Neural progenitor cell (in vitro differentiated cells): ENCODE data around the gene UQCC3. TPM values are rescaled to one million over a fixed set of nuclear protein-coding genes. Genes with fewer than 3 reads are reported as not detected.

Experiments used
- DNase-seq: peaks from one replicate; pipeline ENCODE4 v3.0.0-alpha.2; 2016; ENCODE audit warnings: low spot score
- H2AFZ ChIP-seq: fragments of 200-600 bp; sonication (generic); replicated peaks from 2 replicates; pipeline ENCODE4 v1.6.1; 2016; ENCODE audit warnings: antibody characterized with exemption
- H3F3A ChIP-seq: fragments of 200-600 bp; sonication (generic); 2 replicates; pipeline ENCODE4 v1.6.1; 2016; ENCODE audit warnings: antibody characterized with exemption, low read depth
- H3K27ac ChIP-seq: fragments of 200-600 bp; sonication (generic); 2 replicates; pipeline ENCODE4 v1.5.1; 2016; ENCODE audit warnings: mild to moderate bottlenecking
- H3K27me3 ChIP-seq: fragments of 200-600 bp; sonication (generic); 2 replicates; pipeline ENCODE4 v1.6.1; 2016; ENCODE audit warnings: mild to moderate bottlenecking, moderate library complexity
- H3K36me3 ChIP-seq: fragments of 200-600 bp; sonication (generic); 2 replicates; pipeline ENCODE4 v1.5.1; 2016
- H3K4me1 ChIP-seq: fragments of 200-600 bp; sonication (generic); 2 replicates; pipeline ENCODE4 v1.6.1; 2016; ENCODE audit warnings: mixed run types
- H3K4me2 ChIP-seq: fragments of 200-600 bp; sonication (generic); 2 replicates; pipeline ENCODE4 v1.6.1; 2016
- H3K4me3 ChIP-seq: fragments of 200-600 bp; sonication (generic); 2 replicates; pipeline ENCODE4 v1.5.1; 2016
- H3K79me2 ChIP-seq: fragments of 200-600 bp; sonication (generic); 2 replicates; pipeline ENCODE4 v1.6.1; 2016; ENCODE audit warnings: low read depth
- H3K9ac ChIP-seq: fragments of 200-600 bp; sonication (generic); 2 replicates; pipeline ENCODE4 v1.6.1; 2016
- H3K9me3 ChIP-seq: fragments of 200-600 bp; sonication (generic); 2 replicates; pipeline ENCODE4 v1.5.1; 2016; ENCODE audit warnings: low read depth
- H4K20me1 ChIP-seq: fragments of 200-600 bp; sonication (generic); 2 replicates; pipeline ENCODE4 v1.6.1; 2016; ENCODE audit warnings: low read depth
- H3K27ac Mint-ChIP-seq: 3 replicates; pipeline ENCODE4 v1.8.0; 2021; ENCODE audit warnings: mixed read lengths
- H3K27me3 Mint-ChIP-seq: 2 replicates; pipeline ENCODE4 v1.8.0; 2022; ENCODE audit warnings: low read depth, mild to moderate bottlenecking, inconsistent platforms, moderate library complexity, mixed read lengths; ENCODE audit not compliant: insufficient read depth
- H3K36me3 Mint-ChIP-seq: 3 replicates; pipeline ENCODE4 v1.8.0; 2021; ENCODE audit warnings: mixed read lengths
- H3K4me1 Mint-ChIP-seq: 3 replicates; pipeline ENCODE4 v1.8.0; 2021; ENCODE audit warnings: mixed read lengths
- H3K4me3 Mint-ChIP-seq: 3 replicates; pipeline ENCODE4 v1.8.0; 2021; ENCODE audit warnings: mild to moderate bottlenecking, moderate library complexity, mixed read lengths
- H3K9me3 Mint-ChIP-seq: 3 replicates; pipeline ENCODE4 v1.8.0; 2020; ENCODE audit warnings: mixed read lengths
- CTCF ChIP-seq: fragments of 200-600 bp; sonication (generic); IDR thresholded peaks from 2 replicates; pipeline ENCODE4 v1.5.1; 2017; ENCODE audit warnings: antibody characterized with exemption, mild to moderate bottlenecking
- EZH2 ChIP-seq: fragments of 200-600 bp; sonication (generic); IDR thresholded peaks from 2 replicates; pipeline ENCODE4 v1.6.1; 2017; ENCODE audit warnings: antibody characterized with exemption, mild to moderate bottlenecking, moderate library complexity
- EZH2phosphoT487 ChIP-seq: fragments of 200-600 bp; sonication (generic); IDR thresholded peaks from 2 replicates; pipeline ENCODE4 v1.6.1; 2017; ENCODE audit warnings: antibody characterized with exemption
- total RNA-seq: library from RNA; depleted of rRNA; stranded (reverse); fragments of >200 nt; gene quantifications from 2 replicates; pipeline ENCODE4 v1.2.3, GENCODE V29; 2015; ENCODE audit warnings: low replicate concordance

UQCC3 gene
- total RNA-seq, 1 donor from 2014 or later, result 5.7 TPM

- Histone ChIP-seq H2AFZ (no peak overlapping the region), H3K79me2 (peaks cover 33% of the 10 kb centered on the region), H3K9ac (no peak overlapping the region), H3K4me1 (peaks cover 7% of the 10 kb centered on the region), H3F3A (peaks cover 55% of the 10 kb centered on the region), H3K27me3 (no peaks in the 10 kb centered on the region), H3K4me2 (no peak overlapping the region), H3K4me3 (no peak overlapping the region), H4K20me1 (peaks cover 8% of the 10 kb centered on the region), H3K36me3 (no peaks in the 10 kb centered on the region), H3K9me3 (no peaks in the 10 kb centered on the region), H3K27ac (no peak overlapping the region)
- Mint-ChIP-seq H3K4me1 (peaks cover 33% of the 10 kb centered on the region), H3K27me3 (peaks cover 2% of the 10 kb centered on the region), H3K9me3 (no peaks in the 10 kb centered on the region), H3K36me3 (peaks cover 19% of the 10 kb centered on the region), H3K4me3 (peak overlapping the region; percentile 93), H3K27ac (no peak overlapping the region)
- TF ChIP-seq CTCF, result no peak
- no peak for TF ChIP-seq EZH2
- TF ChIP-seq EZH2phosphoT487, result no peak
- no peak for DNase-seq
Measured at GRCh38 chr11:62677156-62677555, 5.7 kb downstream of the UQCC3 start.

- peaks cover 8% of the 10 kb centered on the region for H4K20me1 ChIP-seq
- H3K4me3 ChIP-seq, result peak overlapping the region; percentile 85
- DNase-seq, result no peak
- H3K27me3 ChIP-seq, result no peaks in the 10 kb centered on the region
- H3K27me3 Mint-ChIP-seq, result peaks cover 2% of the 10 kb centered on the region
- peaks cover 30% of the 10 kb centered on the region for H3K4me1 Mint-ChIP-seq
- no peak overlapping the region for H2AFZ ChIP-seq
- H3K9ac ChIP-seq, result no peak overlapping the region
- H3F3A ChIP-seq, result peaks cover 53% of the 10 kb centered on the region
- H3K27ac Mint-ChIP-seq, result peak overlapping the region; percentile 6
- peak overlapping the region; percentile 93 for H3K4me3 Mint-ChIP-seq
- H3K79me2 ChIP-seq, result peaks cover 28% of the 10 kb centered on the region
- no peaks in the 10 kb centered on the region for H3K9me3 Mint-ChIP-seq
- no peaks in the 10 kb centered on the region for H3K36me3 ChIP-seq
- H3K36me3 Mint-ChIP-seq, result peaks cover 19% of the 10 kb centered on the region
- H3K9me3 ChIP-seq, result no peaks in the 10 kb centered on the region
- H3K4me2 ChIP-seq, result peak overlapping the region; percentile 96
- peaks cover 7% of the 10 kb centered on the region for H3K4me1 ChIP-seq
- TF ChIP-seq CTCF, result no peak
- no peak for TF ChIP-seq EZH2phosphoT487
- TF ChIP-seq EZH2, result no peak
- H3K27ac ChIP-seq, result no peak overlapping the region
Measured at GRCh38 chr11:62677714-62678113, 6.2 kb downstream of the UQCC3 start.

- Mint-ChIP-seq H3K4me1 (peaks cover 27% of the 10 kb centered on the region), H3K4me3 (peak overlapping the region; percentile 93), H3K27me3 (peaks cover 2% of the 10 kb centered on the region), H3K27ac (no peak overlapping the region), H3K9me3 (no peaks in the 10 kb centered on the region), H3K36me3 (peaks cover 19% of the 10 kb centered on the region)
- peaks cover 46% of the 10 kb centered on the region for H3F3A ChIP-seq
- H3K4me3 ChIP-seq, result peak overlapping the region; percentile 85
- H2AFZ ChIP-seq, result no peak overlapping the region
- H3K27ac ChIP-seq, result no peak overlapping the region
- peak overlapping the region; percentile 88 for H3K9ac ChIP-seq
- no peaks in the 10 kb centered on the region for H3K9me3 ChIP-seq
- H3K27me3 ChIP-seq, result no peaks in the 10 kb centered on the region
- TF ChIP-seq CTCF, result no peak
- no peak for TF ChIP-seq EZH2
- TF ChIP-seq EZH2phosphoT487, result no peak
- H4K20me1 ChIP-seq, result peaks cover 8% of the 10 kb centered on the region
- H3K4me1 ChIP-seq, result peaks cover 7% of the 10 kb centered on the region
- H3K4me2 ChIP-seq, result peak overlapping the region; percentile 96
- H3K79me2 ChIP-seq, result peaks cover 21% of the 10 kb centered on the region
- no peaks in the 10 kb centered on the region for H3K36me3 ChIP-seq
- peak; percentile 25 for DNase-seq
Measured at GRCh38 chr11:62678433-62678769, 6.9 kb downstream of the UQCC3 start.
